K562 (cell line): ENCODE measurements around the gene OPCML. TPM values are rescaled to one million over a fixed set of nuclear protein-coding genes. Genes with fewer than 3 reads are reported as not detected.

Source experiments
- ATAC-seq: fragments of 200-7000 bp; cut with Tn5 transposase; 3 replicates; pipeline ENCODE4 v1.9.1; 2020; ENCODE audit warnings: moderate library complexity
- BruUV-seq: library from RNA; stranded (reverse); fragments of 400-500 nt; replicated peaks from 2 replicates; lab custom pipeline; 2021; lab: Mats Ljungman, UMichigan
- CTCF ChIA-PET: fragments of 300-600 bp; formaldehyde crosslinking; extraction: SDS; loops from one replicate; lab custom pipeline; 2021; ENCODE audit warnings: low intra/inter-chr PET ratio; lab: Yijun Ruan, JAX
- POLR2A ChIA-PET: fragments of 300-600, 350-650 bp; sonication (Branson Sonifier 250); formaldehyde crosslinking; extraction: SDS; loops from one replicate; lab custom pipeline; 2021; ENCODE audit warnings: antibody characterized with exemption, inconsistent platforms; lab: Yijun Ruan, JAX
- DNase-seq, 4 experiments: peaks; one replicate each; pipeline versions ENCODE4 v3.0.0 to v3.0.0-alpha.2; 2011 to 2018; ENCODE audit warnings: low spot score in 3 of 4, mixed read lengths in 3 of 4; ENCODE audit errors: extremely low read depth in 1 of 4
- FAIRE-seq: peaks from 2 replicates; lab custom pipeline; 2011; peaks lifted over from hg19 to GRCh38; lab: Jason Lieb, UNC
- H2AFZ ChIP-seq: 2 replicates; pipeline ENCODE4 v1.6.0; 2011; ENCODE audit warnings: low read depth, low read length, control low read depth, inconsistent platforms
- H3K27ac ChIP-seq: fragments of 200-600 bp; 3 replicates; pipeline ENCODE4 v1.8.0; 2011; ENCODE audit warnings: low read depth, mild to moderate bottlenecking, control low read depth, inconsistent platforms, low read length, moderate library complexity, mixed read lengths; ENCODE audit errors: extremely low read depth
- H3K27me3 ChIP-seq, 2 experiments: fragments of 300-600 bp in 1 of 2; 2 replicates in 1 of 2; 3 replicates in 1 of 2; pipeline versions ENCODE4 v1.6.0 to v1.8.0; 2011; ENCODE audit warnings: inconsistent platforms in 2 of 2, low read length in 2 of 2, mild to moderate bottlenecking in 1 of 2, mixed read lengths in 1 of 2, moderate library complexity in 1 of 2; ENCODE audit not compliant: control insufficient read depth in 2 of 2, insufficient read depth in 2 of 2
- H3K36me3 ChIP-seq: fragments of 300-600 bp; 3 replicates; pipeline ENCODE4 v1.8.0; 2011; ENCODE audit warnings: mild to moderate bottlenecking, low read length, inconsistent platforms; ENCODE audit not compliant: control insufficient read depth, insufficient read depth
- H3K4me1 ChIP-seq, 2 experiments: fragments of 200-600 bp in 1 of 2; replicated peaks in 1 of 2; 2 replicates in 1 of 2; 3 replicates in 1 of 2; pipeline versions ENCODE4 v1.5.1 to v1.8.0; 2011; ENCODE audit warnings: inconsistent platforms in 2 of 2, low read length in 2 of 2, mild to moderate bottlenecking in 1 of 2, mixed read lengths in 1 of 2, moderate library complexity in 1 of 2; ENCODE audit not compliant: control insufficient read depth in 2 of 2, insufficient read depth in 2 of 2
- H3K4me2 ChIP-seq: 2 replicates; pipeline ENCODE4 v1.6.1; 2011; ENCODE audit warnings: low read length, control low read depth, inconsistent platforms, mixed read lengths; ENCODE audit not compliant: insufficient read depth
- H3K4me3 ChIP-seq: fragments of 200-600 bp; sonication (generic), shearing (Covaris generic); 2 replicates; pipeline ENCODE4 v1.5.1; 2016; ENCODE audit warnings: control low read depth, inconsistent platforms
- H3K79me2 ChIP-seq: fragments of 200-600 bp; 3 replicates; pipeline ENCODE4 v1.8.0; 2011; ENCODE audit warnings: low read length, inconsistent platforms; ENCODE audit not compliant: control insufficient read depth, insufficient read depth
- H3K9ac ChIP-seq, 2 experiments: 2 replicates each; pipeline versions ENCODE4 v1.6.0 to v1.6.1; 2011; ENCODE audit warnings: low read depth in 2 of 2, low read length in 2 of 2, control low read depth in 1 of 2, inconsistent platforms in 1 of 2, mild to moderate bottlenecking in 1 of 2, mixed read lengths in 1 of 2; ENCODE audit not compliant: insufficient read depth in 1 of 2
- H3K9me1 ChIP-seq: one replicate; pipeline ENCODE4 v1.6.0; 2011; ENCODE audit warnings: inconsistent platforms, mild to moderate bottlenecking, low read length, moderate library complexity; ENCODE audit not compliant: control insufficient read depth, insufficient read depth
- H3K9me3 ChIP-seq: replicated peaks from 2 replicates; pipeline ENCODE4 v1.5.1; 2011; ENCODE audit warnings: low read depth, low read length, inconsistent platforms; ENCODE audit not compliant: control insufficient read depth, insufficient read depth
- H4K20me1 ChIP-seq: replicated peaks from 2 replicates; pipeline ENCODE4 v1.6.1; 2011; ENCODE audit warnings: low read length, inconsistent platforms, mixed read lengths; ENCODE audit not compliant: control insufficient read depth, insufficient read depth
- DIDO1 ChIP-seq: fragments of 450-650 bp; IDR thresholded peaks from 2 replicates; pipeline ENCODE4 v1.6.1; 2016; ENCODE audit warnings: low read depth, missing biosample characterization, missing genetic modification characterization
- GTF2A2 ChIP-seq: IDR thresholded peaks from 2 replicates; pipeline ENCODE4 v1.6.1; 2016; ENCODE audit warnings: mild to moderate bottlenecking, missing genetic modification characterization, missing compliant biosample characterization
- REST ChIP-seq, 2 experiments: fragments of 450-650 bp; formaldehyde crosslinking in 1 of 2; IDR thresholded peaks; 2 replicates each; pipeline versions ENCODE4 v1.4.0 to v1.6.1; 2014 to 2020; ENCODE audit warnings: mild to moderate bottlenecking in 2 of 2, borderline replicate concordance in 1 of 2, low read depth in 1 of 2
- TEAD1 ChIP-seq, 2 experiments: fragments of 450-650 bp in 1 of 2; sonication (generic) in 1 of 2; formaldehyde crosslinking; IDR thresholded peaks; 2 replicates each; pipeline versions ENCODE4 v1.4.0 to v1.8.0; 2020 to 2022; ENCODE audit warnings: mild to moderate bottlenecking in 2 of 2, missing genetic modification reagents in 1 of 2
- THRB ChIP-seq: fragments of 450-650 bp; formaldehyde crosslinking; conservative IDR thresholded peaks from 2 replicates; pipeline ENCODE4 v1.4.0; 2022; ENCODE audit warnings: mild to moderate bottlenecking, missing genetic modification characterization
- TSHZ1 ChIP-seq: fragments of 250-450 bp; sonication (Bioruptor Pico); IDR thresholded peaks from 2 replicates; pipeline ENCODE4 v1.4.0; 2020; ENCODE audit warnings: mild to moderate bottlenecking, moderate library complexity
- ZNF140 ChIP-seq: fragments of 250-450 bp; sonication (Bioruptor Pico); IDR thresholded peaks from 2 replicates; pipeline ENCODE4 v1.8.0; 2021; ENCODE audit warnings: moderate library complexity, mild to moderate bottlenecking, inconsistent platforms
- WGBS: fragments of 100-300 bp; shearing (Covaris generic); methylation state at CpG from one replicate; pipeline ENCODE4 v1.1.6; 2016; ENCODE audit warnings: low coverage, mixed read lengths; ENCODE audit not compliant: insufficient coverage; ENCODE audit errors: missing lambda C conversion rate; 5-methylcytosine and 5-hydroxymethylcytosine counted together
- in situ Hi-C: fragments of 300-500 bp; cut with MboI; formaldehyde crosslinking; loops from 4 replicates; pipeline ENCODE4 v1.15.0; 2018; ENCODE audit warnings: inconsistent platforms, mixed read lengths
- intact Hi-C: fragments of 100-400 bp; cut with micrococcal nuclease; formaldehyde crosslinking; loops from 2 replicates; pipeline ENCODE4 v1.14.2; 2022
- polyA plus RNA-seq, 8 experiments: library from polyadenylated mRNA; depleted of rRNA in 4 of 8; stranded (reverse) in 5 of 8; unstranded in 3 of 8; fragments of >200 nt; fragmentation: Nextera tagmentation in 2 of 8; fragmentation: Illumina TruSeq in 1 of 8; extraction: Ambion mirVana in 2 of 8; extraction: Trizol in 1 of 8; gene quantifications; 2 replicates each; pipeline versions ENCODE4 v1.2.1 to v1.2.3, GENCODE V29; 2011 to 2014; ENCODE audit warnings: inconsistent platforms in 1 of 8, missing spikeins in 1 of 8
- total RNA-seq, 7 experiments: library from RNA; depleted of rRNA in 6 of 7; stranded (reverse); fragments of >200 nt in 6 of 7; fragmentation: Illumina TruSeq in 2 of 7; extraction: Trizol in 2 of 7; gene quantifications; 2 replicates each; pipeline versions ENCODE4 v1.2.1 to v1.2.3, GENCODE V29; 2011 to 2021; ENCODE audit warnings: low replicate concordance in 1 of 7

The OPCML gene
- total and polyA plus RNA-seq, 9 of the 15 experiments (the other 6 are each of a cell fraction or from before 2014, with no cell fraction given), result not detected

GRCh38 chr11:133306019-133306418, 226.3 kb downstream of the OPCML start:
- FAIRE-seq (no peak), DNase-seq (no peak), ATAC-seq (no peak)
- no peaks in the 10 kb centered on the region for H4K20me1 ChIP-seq
- H3K27ac ChIP-seq, result no peak overlapping the region
- intact Hi-C loops (no loop called here), in situ Hi-C loops (no loop called here)
- H3K4me3 ChIP-seq, result no peak overlapping the region
- ChIA-PET POLR2A (no interaction called here), CTCF (no interaction called here)
- H3K9me1 ChIP-seq, result no peaks in the 10 kb centered on the region
- no peaks in the 10 kb centered on the region for H3K27me3 ChIP-seq
- H3K4me2 ChIP-seq, result no peak overlapping the region
- no peak overlapping the region for H3K9ac ChIP-seq
- H3K4me1 ChIP-seq, result no peaks in the 10 kb centered on the region
- no peaks in the 10 kb centered on the region for H3K79me2 ChIP-seq
- WGBS, result 3% methylated on average over 2 of the region's 2 CpGs
- BruUV-seq, result no TSS peak
- H3K36me3 ChIP-seq, result no peaks in the 10 kb centered on the region
- 0 out of 2 replicates have a peak, but pooled peaks cover 1% of the 10 kb centered on the region for H3K9me3 ChIP-seq
- no peak overlapping the region for H2AFZ ChIP-seq
- TF ChIP-seq TEAD1 (CRISPR knock-in tag; IDR thresholded peaks at IDR 0.05) (no peak), THRB (no peak), GTF2A2 (no peak), REST (IDR thresholded peaks at IDR 0.05; ENCODE audit: borderline replicate concordance) (peak; percentile 31; the same call in 1 of the 2 replicates), REST (CRISPR knock-in tag; IDR thresholded peaks at IDR 0.05; ENCODE audit: low read depth) (no peak), ZNF140 (no peak), TSHZ1 (CRISPR knock-in tag) (no peak), DIDO1 (no peak)
